Lower lobe of right lung (tissue), 2 donors: ENCODE measurements around the gene RBAK. TPM values are rescaled to one million over a fixed set of nuclear protein-coding genes. Genes with fewer than 3 reads are reported as not detected.
"Not testable (repeated sequence)": the region's sequence is repeated elsewhere in the genome, so short reads cannot be mapped to it uniquely, and the experiment has no call there.

Source experiments
- ATAC-seq, 2 donors: fragments of 200-7000 bp; cut with Tn5 transposase; one replicate each; pipeline ENCODE4 v1.9.1; 2020 to 2022; ENCODE audit warnings: mild to moderate bottlenecking in 2 of 2, moderate library complexity in 2 of 2
- DNase-seq: peaks from one replicate; pipeline ENCODE4 v3.0.0-alpha.2; 2020
- H3K27ac ChIP-seq: fragments of 200-600 bp; one replicate; pipeline ENCODE4 v1.8.0; 2022
- H3K27me3 ChIP-seq: fragments of 200-600 bp; one replicate; pipeline ENCODE4 v1.8.0; 2022; ENCODE audit warnings: low read depth
- H3K36me3 ChIP-seq: fragments of 200-600 bp; one replicate; pipeline ENCODE4 v1.8.0; 2022; ENCODE audit warnings: mild to moderate bottlenecking
- H3K4me1 ChIP-seq: fragments of 200-600 bp; one replicate; pipeline ENCODE4 v1.8.0; 2022
- H3K4me3 ChIP-seq: fragments of 200-600 bp; one replicate; pipeline ENCODE4 v1.8.0; 2022; ENCODE audit warnings: mild to moderate bottlenecking
- H3K9me3 ChIP-seq: fragments of 200-600 bp; one replicate; pipeline ENCODE4 v1.8.0; 2022
- intact Hi-C: fragments of 100-400 bp; cut with DNase I; formaldehyde crosslinking; loops from one replicate; pipeline ENCODE4 v1.11.0; 2022
- total RNA-seq: library from RNA; stranded (reverse); fragmentation: NEBNext Ultra II Directional; extraction: Animal tissue kit (Norgen Biotek cat#: 25700); gene quantifications from one replicate; pipeline ENCODE4 v1.2.1, GENCODE V29; 2021
- TF ChIP-seq, protein P1 (sequence below): fragments of 200-600 bp; IDR thresholded peaks from one replicate; pipeline ENCODE4 v1.8.0; 2022; ENCODE audit warnings: antibody characterized with exemption, mild to moderate bottlenecking
- donor health status: DM: no; HTN: yes; CAD: no; lungs with severe emphysema.

Gene RBAK
- total RNA-seq, 1 donor from 2014 or later, result 10.4 TPM

DNA sequence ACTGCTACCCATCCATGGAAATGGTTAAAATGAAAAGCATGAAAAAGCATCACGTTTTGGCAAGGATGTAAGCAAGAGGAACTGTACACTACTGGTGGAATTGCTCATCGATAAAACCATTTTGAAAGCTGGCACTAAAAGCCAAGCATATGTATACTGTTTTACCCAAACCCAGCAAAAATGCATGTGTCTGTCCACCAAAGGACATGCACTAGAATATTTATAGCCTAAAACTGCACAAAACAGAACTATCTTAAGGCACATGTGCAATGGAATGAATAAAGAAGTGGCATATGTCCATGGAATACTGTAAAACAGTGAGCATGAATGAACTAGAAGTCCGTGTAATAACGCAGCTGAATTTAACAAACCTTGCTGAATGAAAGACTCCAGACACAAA is 22.9 kb downstream of the RBAK start:
- Histone ChIP-seq H3K27me3 (peaks cover 15% of the 10 kb centered on the region), H3K4me1 (no peaks in the 10 kb centered on the region), H3K9me3 (peaks cover 82% of the 10 kb centered on the region), H3K27ac (no peak overlapping the region), H3K4me3 (no peak overlapping the region), H3K36me3 (peaks cover 11% of the 10 kb centered on the region)
- ATAC-seq (no peak), DNase-seq (no peak)
- intact Hi-C loops, result no loop called here
- TF ChIP-seq, protein P1, sequence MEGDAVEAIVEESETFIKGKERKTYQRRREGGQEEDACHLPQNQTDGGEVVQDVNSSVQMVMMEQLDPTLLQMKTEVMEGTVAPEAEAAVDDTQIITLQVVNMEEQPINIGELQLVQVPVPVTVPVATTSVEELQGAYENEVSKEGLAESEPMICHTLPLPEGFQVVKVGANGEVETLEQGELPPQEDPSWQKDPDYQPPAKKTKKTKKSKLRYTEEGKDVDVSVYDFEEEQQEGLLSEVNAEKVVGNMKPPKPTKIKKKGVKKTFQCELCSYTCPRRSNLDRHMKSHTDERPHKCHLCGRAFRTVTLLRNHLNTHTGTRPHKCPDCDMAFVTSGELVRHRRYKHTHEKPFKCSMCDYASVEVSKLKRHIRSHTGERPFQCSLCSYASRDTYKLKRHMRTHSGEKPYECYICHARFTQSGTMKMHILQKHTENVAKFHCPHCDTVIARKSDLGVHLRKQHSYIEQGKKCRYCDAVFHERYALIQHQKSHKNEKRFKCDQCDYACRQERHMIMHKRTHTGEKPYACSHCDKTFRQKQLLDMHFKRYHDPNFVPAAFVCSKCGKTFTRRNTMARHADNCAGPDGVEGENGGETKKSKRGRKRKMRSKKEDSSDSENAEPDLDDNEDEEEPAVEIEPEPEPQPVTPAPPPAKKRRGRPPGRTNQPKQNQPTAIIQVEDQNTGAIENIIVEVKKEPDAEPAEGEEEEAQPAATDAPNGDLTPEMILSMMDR, result no peak

DNA sequence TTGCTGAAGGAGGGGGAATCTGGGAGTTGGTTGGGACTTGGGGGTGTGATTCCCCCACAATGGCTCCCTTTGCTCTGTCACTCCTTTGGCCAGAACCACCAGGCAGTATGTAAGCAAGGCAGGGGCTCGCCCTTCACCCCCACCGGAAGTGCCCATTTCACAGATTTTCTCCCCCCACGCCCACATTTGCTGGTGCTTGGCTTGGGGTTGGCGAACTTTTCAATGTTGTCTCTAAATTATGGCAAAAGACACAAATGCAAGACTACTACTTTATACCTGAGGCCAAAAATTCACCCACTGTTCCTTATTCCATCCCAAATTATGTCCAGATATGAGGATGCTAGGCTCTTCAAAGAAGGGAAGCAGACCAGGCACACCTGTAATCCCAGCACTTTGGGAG is 24.5 kb downstream of the RBAK start:
- peaks cover 17% of the 10 kb centered on the region for H3K27me3 ChIP-seq
- H3K9me3 ChIP-seq, result peaks cover 65% of the 10 kb centered on the region
- H3K4me1 ChIP-seq, result no peaks in the 10 kb centered on the region
- ATAC-seq, result no peak
- intact Hi-C loops, result no loop called here
- no peak overlapping the region for H3K27ac ChIP-seq
- no peak for DNase-seq
- TF ChIP-seq, protein P1, result no peak
- no peak overlapping the region for H3K4me3 ChIP-seq
- H3K36me3 ChIP-seq, result no peaks in the 10 kb centered on the region

DNA sequence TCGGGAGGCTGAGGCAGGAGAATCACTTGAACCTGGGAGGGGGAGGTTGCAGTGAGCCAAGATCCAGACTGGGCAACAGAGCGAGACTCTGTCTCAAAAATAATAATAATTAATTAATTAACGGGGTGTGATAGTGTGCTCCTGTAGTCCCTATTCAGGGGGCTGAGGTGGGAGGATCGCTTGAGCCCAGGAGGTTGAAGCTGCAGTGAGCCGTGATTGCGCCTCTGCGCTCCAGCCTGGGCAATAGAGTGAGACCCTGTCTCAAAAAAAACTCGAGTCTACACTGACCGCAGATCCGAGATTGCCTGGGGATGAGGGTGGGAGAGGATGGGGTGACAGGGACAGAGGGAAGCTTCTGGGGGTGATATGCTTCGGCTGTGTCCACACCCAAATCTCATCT is 29.5 kb downstream of the RBAK start:
- H3K4me3 ChIP-seq, H3K4me1 ChIP-seq, ATAC-seq, H3K36me3 ChIP-seq, intact Hi-C loops, DNase-seq, H3K27ac ChIP-seq: not testable (repeated sequence)
- Histone ChIP-seq H3K27me3 (peaks cover 17% of the 10 kb centered on the region), H3K9me3 (peaks cover 15% of the 10 kb centered on the region)

DNA sequence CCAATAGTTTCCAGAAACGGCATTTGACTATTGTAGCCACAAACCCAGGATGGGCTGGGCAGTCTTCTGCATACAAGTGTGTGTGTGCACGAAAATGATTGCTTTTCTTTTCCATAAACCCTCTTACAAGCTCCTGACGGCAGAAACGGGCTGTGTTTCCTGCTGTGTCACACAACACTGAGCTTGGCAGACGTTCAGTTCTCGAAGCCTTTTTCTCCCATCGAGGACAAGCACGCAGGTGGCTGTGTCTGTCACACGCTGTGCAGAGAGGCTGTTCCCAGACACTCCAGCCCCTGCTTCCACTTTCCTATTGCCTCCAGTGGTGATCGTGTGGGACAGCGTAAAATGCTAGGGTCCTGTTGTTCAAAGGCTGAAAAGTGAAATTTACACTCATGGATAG is 32.1 kb downstream of the RBAK start:
- intact Hi-C loops, result no loop called here
- TF ChIP-seq, protein P1, result no peak
- H3K9me3 ChIP-seq, result no peaks in the 10 kb centered on the region
- H3K4me1 ChIP-seq, result no peaks in the 10 kb centered on the region
- no peak overlapping the region for H3K27ac ChIP-seq
- peaks cover 8% of the 10 kb centered on the region for H3K27me3 ChIP-seq
- no peak overlapping the region for H3K4me3 ChIP-seq
- no peak for ATAC-seq
- no peak for DNase-seq
- H3K36me3 ChIP-seq, result no peaks in the 10 kb centered on the region

- peaks cover 21% of the 10 kb centered on the region for H3K27me3 ChIP-seq
- intact Hi-C loops, result no loop called here
These were observed 37.1 kb downstream of the RBAK start for GRCh38 chr7:5082806-5083205.

DNA sequence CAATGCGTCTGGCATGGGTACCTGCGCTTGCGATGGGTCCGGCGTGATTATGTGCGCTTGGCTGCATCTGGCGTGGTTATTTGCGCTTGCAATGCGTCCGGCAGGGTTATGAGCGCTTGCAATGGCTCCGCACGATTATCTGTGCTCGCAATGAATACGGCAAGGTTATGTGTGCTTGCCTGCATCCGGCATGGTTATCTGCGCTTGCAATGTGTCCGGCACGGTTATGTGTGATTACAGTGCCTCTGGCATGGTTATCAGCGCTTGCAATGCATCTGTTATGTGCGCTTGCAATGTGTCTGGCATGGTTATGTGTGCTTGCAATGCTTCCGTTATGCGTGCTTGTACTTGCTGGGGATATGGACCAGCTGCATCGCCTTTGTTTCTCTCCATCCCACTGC is 37.7 kb downstream of the RBAK start:
- ATAC-seq (no peak), DNase-seq (peak; percentile 32)
- TF ChIP-seq, protein P1, result no peak
- H3K9me3 ChIP-seq, result no peaks in the 10 kb centered on the region
- intact Hi-C loops, result no loop called here
- H3K4me3 ChIP-seq, result no peak overlapping the region
- H3K27me3 ChIP-seq, result peaks cover 21% of the 10 kb centered on the region
- no peaks in the 10 kb centered on the region for H3K36me3 ChIP-seq
- H3K4me1 ChIP-seq, result no peaks in the 10 kb centered on the region
- H3K27ac ChIP-seq, result no peak overlapping the region

More at GRCh38 chr7:5082806-5083205, 37.1 kb downstream of the RBAK start:
- Histone ChIP-seq H3K4me3 (no peak overlapping the region), H3K27ac (no peak overlapping the region), H3K4me1 (no peaks in the 10 kb centered on the region), H3K36me3 (no peaks in the 10 kb centered on the region), H3K9me3 (no peaks in the 10 kb centered on the region)
- DNase-seq (no peak), ATAC-seq (no peak)
- TF ChIP-seq, protein P1, result no peak
